Stimulated activated naive CD8-positive, alpha-beta T cell treated with anti-CD3 and anti-CD28 coated beads, Interleukin-15, amount 100 ng/mL, for 72 hours (primary cell): ENCODE measurements around the gene KIF12.
"Not testable (repeated sequence)": the region's sequence is repeated elsewhere in the genome, so short reads cannot be mapped to it uniquely, and the experiment has no call there.

Experiments used
- ATAC-seq: fragments of 150-1000 bp; cut with Tn5 transposase; 2 replicates; pipeline ENCODE4 v1.10.0; 2021; ENCODE audit warnings: mild to moderate bottlenecking, moderate library complexity
- DNase-seq, 2 donors: peaks; one replicate each; pipeline ENCODE4 v3.0.0; 2021 to 2022
- H3K27ac Mint-ChIP-seq, 2 donors: one replicate each; pipeline ENCODE4 v1.8.0; 2022; ENCODE audit warnings: mild to moderate bottlenecking in 2 of 2, mixed read lengths in 2 of 2, moderate library complexity in 2 of 2
- H3K27me3 Mint-ChIP-seq: one replicate; pipeline ENCODE4 v1.8.0; 2022; ENCODE audit warnings: mixed read lengths
- H3K4me1 Mint-ChIP-seq: one replicate; pipeline ENCODE4 v1.8.0; 2022; ENCODE audit warnings: mild to moderate bottlenecking, mixed read lengths
- H3K4me3 Mint-ChIP-seq, 2 donors: one replicate each; pipeline ENCODE4 v1.8.0; 2022; ENCODE audit warnings: mild to moderate bottlenecking in 2 of 2, mixed read lengths in 2 of 2, moderate library complexity in 1 of 2
- H3K9me3 Mint-ChIP-seq, 2 donors: one replicate each; pipeline ENCODE4 v1.8.0; 2022; ENCODE audit warnings: mixed read lengths in 2 of 2

Gene KIF12

DNA sequence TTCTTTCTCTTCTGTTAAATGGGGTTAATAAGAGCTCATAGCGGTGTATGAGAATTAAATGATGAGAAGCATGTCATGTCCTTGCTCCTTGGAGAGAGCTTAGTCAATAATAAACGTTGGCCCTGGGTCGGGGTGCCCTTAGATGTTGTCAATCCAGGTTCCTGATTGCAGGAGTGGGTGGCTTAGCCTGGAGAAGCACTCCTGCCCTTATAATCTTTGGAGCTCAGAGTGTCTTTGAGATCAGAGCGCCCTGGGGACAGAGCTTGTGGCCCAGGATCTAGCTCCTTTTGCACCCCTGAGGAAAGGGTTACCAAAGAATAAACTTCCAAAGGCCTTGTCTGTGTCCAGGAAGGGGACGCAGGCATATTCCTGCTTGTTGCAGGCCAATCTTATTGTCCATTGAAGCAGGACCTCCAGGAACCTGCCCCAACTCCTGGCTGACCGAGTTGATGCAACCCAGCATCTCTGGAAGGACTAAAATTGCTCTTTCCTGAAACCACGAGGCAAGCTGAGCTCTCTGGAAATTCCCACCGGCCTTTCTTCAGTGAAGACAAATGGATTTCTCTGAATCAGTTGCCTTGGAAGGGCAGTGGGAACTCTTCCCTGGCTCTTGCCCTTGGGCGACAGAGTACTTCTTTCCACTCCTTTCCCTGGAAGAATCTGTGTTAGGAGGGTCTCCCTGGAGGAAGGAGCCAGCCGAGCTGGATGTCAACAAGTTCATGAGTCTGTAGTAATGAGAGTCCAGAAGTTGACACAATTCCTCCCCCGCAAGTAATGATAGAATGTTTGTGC is 14.6 kb downstream of the KIF12 start:
- DNase-seq (no peak), ATAC-seq (no peak)
- Mint-ChIP-seq H3K27me3 (no peaks in the 10 kb centered on the region), H3K9me3 (no peaks in the 10 kb centered on the region), H3K4me3 (no peak overlapping the region), H3K4me1 (no peaks in the 10 kb centered on the region), H3K27ac (no peak overlapping the region)

DNA sequence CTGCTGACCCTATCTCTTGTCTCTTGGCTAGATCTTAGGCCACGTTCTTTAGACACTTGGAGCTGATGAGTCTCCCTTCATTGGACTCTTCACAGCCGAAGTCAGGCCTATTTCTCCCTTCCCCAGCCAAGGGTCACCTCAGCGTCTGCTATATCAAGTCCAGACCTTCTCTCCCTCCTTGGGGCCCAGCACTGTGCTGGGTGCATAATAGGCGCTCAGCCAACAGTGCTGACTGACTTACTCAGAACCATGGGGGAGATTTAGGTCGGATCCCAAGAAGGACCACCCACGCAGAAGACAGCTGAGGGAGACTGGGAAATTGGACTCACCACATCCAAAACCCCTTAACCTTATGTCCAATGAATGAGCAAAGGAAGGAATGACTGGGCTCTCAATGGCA is 15.4 kb downstream of the KIF12 start:
- no peak for DNase-seq
- no peaks in the 10 kb centered on the region for H3K4me1 Mint-ChIP-seq
- no peak overlapping the region for H3K4me3 Mint-ChIP-seq
- no peaks in the 10 kb centered on the region for H3K9me3 Mint-ChIP-seq
- no peak for ATAC-seq
- H3K27me3 Mint-ChIP-seq: no peaks in the 10 kb centered on the region
- H3K27ac Mint-ChIP-seq: no peak overlapping the region

DNA sequence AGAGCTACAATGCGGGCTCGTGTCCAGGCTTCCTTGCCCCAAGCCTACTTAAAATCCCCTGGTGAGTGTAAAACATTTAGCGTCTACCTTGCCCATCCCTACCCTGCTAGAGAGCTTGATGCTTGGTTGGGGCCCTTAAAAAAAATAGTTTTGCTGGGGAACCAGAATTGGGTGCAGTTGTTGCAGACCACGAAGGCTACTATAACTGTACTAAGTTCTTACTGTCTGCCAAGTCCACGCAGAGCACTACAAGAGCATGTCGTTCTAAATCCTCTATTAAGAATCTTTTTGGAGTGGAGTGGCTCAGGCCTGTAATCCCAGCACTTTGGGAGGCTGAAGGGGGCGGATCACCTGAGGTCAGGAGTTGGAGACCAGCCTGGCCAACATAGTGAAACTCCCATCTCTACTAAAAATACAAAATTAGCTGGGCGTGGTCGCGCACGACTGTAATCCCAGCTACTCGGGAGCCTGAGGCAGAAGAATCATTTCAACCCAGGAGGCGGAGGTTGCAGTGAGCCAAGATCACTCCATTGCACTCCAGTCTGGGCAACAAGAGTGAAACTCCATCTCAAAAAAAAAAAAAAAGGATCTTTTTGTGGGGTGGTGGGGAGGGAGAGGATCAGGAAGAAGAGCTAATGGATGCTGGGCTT is 16.2 kb downstream of the KIF12 start:
- H3K4me1 Mint-ChIP-seq, ATAC-seq, H3K4me3 Mint-ChIP-seq, H3K27me3 Mint-ChIP-seq, DNase-seq, H3K9me3 Mint-ChIP-seq, H3K27ac Mint-ChIP-seq: not testable (repeated sequence)

DNA sequence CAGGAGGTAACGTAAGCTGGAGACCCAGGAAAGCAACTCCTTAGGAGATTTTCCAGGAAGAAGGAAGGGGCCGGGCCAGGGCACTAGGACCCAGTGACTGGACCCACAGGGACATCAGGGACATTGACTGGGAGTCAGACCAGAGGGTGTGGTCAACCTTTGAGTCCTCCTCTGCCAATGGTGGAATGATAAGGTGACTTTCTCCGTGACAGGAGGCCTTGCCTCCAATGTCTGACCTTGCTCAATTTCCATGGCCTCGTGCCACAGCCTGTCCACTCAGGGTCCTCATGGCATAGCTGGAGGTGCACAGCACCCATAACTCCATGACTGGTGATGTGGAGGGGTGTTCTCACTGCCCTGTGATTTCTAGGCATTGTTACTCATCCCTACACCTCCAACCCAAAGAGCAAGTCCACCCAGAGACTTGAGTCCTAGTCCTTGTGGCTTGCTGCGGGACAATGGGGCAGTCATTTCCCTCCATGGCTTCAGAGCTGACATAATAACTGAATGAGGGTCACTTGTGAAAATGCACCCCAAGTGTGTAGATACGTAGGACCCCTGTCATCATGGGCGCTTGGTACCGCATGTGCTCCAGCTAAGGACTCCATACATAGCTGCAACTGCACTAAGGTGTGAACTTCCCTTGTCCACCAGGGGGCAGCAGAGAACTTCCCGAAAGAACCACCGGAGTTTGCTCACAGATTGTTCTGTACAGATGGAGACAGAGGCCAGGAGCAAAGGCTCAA is 16.9 kb downstream of the KIF12 start:
- no peak overlapping the region for H3K4me3 Mint-ChIP-seq
- peak; percentile 84 for ATAC-seq

DNA sequence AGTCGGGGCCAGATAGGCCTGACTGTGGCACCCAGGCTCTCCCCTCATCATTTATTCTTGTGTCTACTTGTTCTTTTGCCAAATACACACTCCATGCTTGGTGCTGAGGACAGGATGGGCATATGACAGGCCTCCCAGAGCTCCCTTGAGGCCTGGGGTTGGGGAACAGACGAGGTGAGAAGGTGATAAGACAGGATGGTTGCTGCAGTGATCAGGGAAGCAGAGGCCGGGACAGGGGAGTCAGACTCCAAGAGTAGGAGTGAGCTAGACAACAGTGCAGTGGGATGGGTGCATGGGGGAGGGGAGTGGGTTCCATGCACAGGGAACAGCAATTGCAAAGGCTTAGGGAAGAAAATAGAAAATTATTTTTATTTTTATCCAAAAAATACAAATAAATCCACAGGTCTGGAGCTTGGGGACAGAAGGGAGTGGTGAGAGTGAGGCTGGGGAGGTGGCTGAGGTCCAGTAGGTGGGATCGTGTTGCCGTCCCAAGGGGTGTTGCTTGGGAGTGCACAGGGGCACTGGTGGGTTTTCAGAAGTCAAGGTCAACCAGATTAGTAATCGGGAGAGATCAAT is 17.6 kb downstream of the KIF12 start:
- Mint-ChIP-seq H3K9me3 (no peaks in the 10 kb centered on the region), H3K4me1 (no peaks in the 10 kb centered on the region), H3K4me3 (no peak overlapping the region), H3K27ac (no peak overlapping the region), H3K27me3 (peaks cover 11% of the 10 kb centered on the region)
- DNase-seq (no peak), ATAC-seq (no peak)

More for the DNA sequence above, 16.9 kb downstream of the KIF12 start:
- Mint-ChIP-seq H3K27me3 (peaks cover 5% of the 10 kb centered on the region), H3K27ac (peak overlapping the region in 1 of 2 donors; percentile 10), H3K9me3 (no peaks in the 10 kb centered on the region), H3K4me1 (no peaks in the 10 kb centered on the region)
- peak; percentile 75 to 79 for DNase-seq

DNA sequence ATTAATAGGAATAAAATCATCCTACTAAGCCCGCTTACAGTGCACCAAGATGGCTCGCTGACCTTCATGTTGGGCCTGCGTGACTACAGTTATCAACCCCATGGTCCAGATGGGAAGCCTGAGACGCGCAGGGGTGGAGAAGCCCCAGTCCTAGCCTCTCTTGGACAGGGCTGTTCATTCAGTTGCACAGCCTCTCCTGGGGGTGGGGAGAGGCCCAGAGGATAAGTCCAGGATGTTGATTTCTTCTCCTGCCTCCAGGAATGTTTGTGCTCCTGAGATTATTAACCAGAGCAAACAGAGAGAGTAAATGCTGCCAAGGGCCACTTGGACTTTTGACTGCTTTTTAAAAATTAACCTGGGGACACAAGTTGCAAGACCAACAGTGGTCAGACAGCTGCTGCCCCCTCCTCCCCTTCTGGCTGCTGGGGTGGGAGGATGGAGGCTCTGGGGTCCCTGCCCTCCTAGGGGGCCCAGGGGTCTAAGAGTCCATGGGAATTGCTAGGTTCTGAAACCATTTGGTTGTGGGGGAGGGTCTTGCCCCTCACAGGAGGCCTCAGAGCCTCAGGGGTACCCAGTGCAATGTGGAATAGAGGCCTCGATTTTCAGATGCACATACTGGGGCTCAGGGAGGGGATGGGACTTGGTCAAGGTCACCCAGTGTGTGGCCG is 18.2 kb downstream of the KIF12 start:
- H3K4me1 Mint-ChIP-seq: no peaks in the 10 kb centered on the region
- H3K27me3 Mint-ChIP-seq: peaks cover 18% of the 10 kb centered on the region
- DNase-seq (no peak), ATAC-seq (no peak)
- H3K27ac Mint-ChIP-seq: peak overlapping the region in 1 of 2 donors; percentile 71
- no peaks in the 10 kb centered on the region for H3K9me3 Mint-ChIP-seq
- H3K4me3 Mint-ChIP-seq: no peak overlapping the region

DNA sequence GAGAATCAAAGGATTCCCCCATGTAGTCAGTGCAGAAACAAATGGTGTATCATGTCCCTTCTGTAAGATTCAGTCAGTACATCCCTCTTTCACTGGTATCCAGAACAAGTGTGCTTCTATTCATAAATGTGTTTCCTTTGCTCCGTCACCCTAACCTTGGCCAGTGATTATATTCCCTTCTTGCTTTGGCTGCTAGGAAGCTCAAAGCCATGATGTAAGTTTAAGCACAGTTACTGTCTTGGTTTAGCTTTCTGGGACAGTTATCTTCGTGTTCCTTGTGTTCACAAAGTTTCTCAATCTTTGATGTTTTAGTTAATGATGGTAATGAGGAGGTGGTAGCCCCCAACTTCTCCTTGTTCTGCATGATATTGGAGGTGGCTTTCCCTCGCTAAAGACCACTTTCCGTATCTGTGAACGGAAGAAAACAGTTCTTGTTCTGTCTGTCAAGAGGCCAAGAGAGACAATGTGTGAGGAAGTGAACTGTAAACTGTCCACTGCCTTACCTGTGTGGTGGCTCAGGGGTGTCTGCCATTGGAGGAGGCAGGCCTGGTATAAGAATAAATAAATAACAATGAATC is 18.8 kb downstream of the KIF12 start:
- DNase-seq (no peak), ATAC-seq (no peak)
- Mint-ChIP-seq H3K27ac (peak overlapping the region in 1 of 2 donors; percentile 42), H3K9me3 (no peaks in the 10 kb centered on the region), H3K4me1 (no peaks in the 10 kb centered on the region), H3K4me3 (no peak overlapping the region), H3K27me3 (peaks cover 24% of the 10 kb centered on the region)

DNA sequence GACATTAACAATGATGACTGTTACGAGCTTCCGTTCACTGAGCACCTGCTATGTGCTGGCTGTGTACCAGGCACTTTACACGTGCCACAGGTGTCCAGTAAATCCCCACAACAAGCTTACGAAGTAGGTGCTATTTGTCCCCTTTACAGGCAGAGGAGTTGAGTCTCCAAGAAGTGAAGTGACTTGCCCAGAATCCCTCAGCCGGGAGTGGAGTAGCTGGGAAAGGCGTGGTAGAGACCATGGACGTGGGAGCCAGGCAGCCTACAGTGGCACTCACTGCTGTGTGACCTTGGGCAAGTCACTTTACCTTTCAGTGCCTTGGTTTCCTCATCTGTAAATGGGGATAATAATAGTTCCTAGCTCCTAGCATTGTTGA is 20.3 kb downstream of the KIF12 start:
- DNase-seq: no peak

DNA sequence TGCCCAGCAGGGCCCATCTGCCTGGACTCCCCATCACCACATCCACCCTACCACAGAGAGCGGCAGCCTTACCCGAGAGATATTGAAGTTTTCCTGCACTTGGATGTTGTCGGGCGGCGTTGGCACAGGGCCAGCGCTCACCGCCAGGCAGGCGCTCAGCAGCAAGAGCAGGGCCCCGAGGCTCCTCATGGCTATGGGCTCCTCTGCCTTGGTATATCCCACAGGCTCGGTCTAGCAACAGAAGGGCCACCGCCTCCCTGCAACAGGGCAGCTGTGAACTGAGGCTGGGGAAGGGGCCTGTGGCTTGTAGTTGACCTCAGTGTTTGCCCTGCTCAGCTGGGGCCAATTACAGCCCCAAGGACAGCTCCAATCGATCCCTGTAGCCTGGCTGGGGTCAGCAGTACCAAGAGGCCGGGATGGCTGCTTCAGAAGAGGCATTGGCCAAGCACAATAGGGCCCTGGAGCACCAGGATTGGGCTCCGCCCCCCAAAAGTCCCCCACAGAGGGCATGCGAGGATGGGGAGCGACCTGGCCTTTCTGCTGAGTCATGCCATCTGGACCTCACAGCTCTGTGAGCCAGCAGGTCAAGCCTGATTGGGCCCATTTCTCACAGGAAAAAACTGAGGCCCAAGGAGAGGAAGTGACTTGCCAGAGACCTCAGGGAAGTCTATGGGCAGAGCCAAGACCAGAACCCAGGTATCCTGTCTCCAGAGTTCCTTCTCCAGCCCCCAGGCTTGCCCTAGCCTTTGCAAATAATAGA is 20.9 kb downstream of the KIF12 start, which contains the start of gene AMBP:
AMBP (minus strand) TSS at position 280 of the 760 bp plus-strand sequence; CDS start at position 189, 91 bp downstream.
- DNase-seq (no peak), ATAC-seq (no peak)
- peaks cover 26% of the 10 kb centered on the region for H3K27me3 Mint-ChIP-seq
- no peaks in the 10 kb centered on the region for H3K4me1 Mint-ChIP-seq
- H3K9me3 Mint-ChIP-seq: no peaks in the 10 kb centered on the region
- no peak within 1 kb of the TSS for H3K4me3 Mint-ChIP-seq
- H3K27ac Mint-ChIP-seq: no peak within 1 kb of the TSS

More for the DNA sequence above, 20.3 kb downstream of the KIF12 start:
- no peak for ATAC-seq
- Mint-ChIP-seq H3K4me1 (no peaks in the 10 kb centered on the region), H3K9me3 (no peaks in the 10 kb centered on the region), H3K4me3 (no peak overlapping the region), H3K27me3 (peaks cover 26% of the 10 kb centered on the region), H3K27ac (no peak overlapping the region)

DNA sequence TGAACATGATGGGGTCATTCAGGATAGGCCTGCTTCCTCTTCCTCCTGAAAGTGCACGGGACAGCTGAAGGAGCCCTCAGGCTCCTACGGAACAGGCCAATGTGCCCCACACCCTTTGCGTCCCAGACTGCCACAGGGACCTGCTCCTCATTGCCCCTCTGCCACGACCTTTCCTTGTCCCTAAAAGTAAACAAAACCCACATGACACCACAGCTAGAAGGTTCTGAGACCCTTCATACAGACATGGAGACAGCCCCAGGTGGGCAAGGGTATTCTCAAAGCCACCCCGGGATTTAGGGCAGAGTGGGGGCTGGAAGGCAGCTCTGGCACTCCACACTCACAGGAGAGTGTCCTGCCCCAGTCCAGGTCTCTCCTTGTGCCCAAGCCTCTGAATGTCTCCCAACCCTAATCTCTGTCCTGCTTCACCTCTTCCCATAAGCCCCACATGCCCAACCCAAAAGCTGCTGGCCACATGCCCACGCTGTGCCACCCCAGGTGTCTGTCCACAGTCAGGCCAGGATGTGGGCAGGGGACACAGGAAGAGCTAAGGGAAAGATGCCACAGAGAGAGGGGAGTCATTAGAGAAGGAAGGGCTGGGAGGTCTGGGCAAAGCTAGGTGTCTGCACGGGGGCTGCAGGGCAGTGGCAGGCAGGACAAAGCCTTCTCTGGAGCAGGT is 21.8 kb downstream of the KIF12 start:
- H3K27ac Mint-ChIP-seq: no peak overlapping the region
- no peak for DNase-seq
- no peaks in the 10 kb centered on the region for H3K9me3 Mint-ChIP-seq
- H3K4me1 Mint-ChIP-seq: no peaks in the 10 kb centered on the region
- no peak for ATAC-seq
- no peak overlapping the region for H3K4me3 Mint-ChIP-seq
- H3K27me3 Mint-ChIP-seq: peaks cover 26% of the 10 kb centered on the region

DNA sequence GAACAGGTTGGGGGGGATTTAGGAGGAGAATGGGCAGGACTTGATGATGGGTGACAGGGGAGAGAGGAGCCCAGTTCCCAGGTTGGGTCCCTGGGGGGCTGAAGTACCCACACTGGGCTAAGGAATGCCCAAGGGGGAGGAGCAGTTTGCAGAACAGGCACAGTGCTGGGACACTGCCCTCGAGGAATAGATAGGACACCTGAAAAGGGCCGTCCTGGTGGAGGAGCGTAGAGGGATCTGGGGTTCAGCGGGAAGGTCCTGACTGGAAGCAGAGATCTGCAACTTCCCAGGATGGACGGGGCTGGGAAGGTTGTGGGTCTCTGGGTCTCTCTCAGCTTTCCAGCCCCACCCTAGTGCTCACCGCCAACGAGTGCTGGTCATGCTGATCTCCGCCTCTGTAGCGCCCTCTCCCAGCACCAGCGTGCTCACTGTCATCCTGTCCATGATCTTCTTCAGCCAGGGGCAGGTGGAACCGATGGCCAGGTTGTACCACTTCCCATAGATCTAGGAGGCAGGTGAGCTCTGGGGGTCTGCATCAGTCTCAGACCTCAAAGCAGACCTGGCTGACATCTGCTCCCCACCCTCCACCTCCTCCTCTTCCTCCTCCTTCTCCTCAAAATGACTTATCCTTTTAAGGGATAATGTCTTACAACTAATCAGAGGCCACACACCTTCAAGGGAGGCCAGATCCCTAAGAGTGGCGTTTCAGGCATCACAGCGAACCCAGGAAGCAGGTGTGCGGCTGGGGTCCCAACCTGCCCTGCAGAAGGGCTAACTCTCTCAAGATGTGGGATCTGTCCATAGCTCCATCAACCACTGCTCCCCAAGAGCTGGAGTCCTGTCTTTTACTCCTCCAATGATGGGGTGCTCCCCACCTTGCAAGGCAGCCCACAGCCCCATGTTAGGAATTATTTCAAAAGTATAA is 22.6 kb downstream of the KIF12 start:
- H3K4me1 Mint-ChIP-seq: no peaks in the 10 kb centered on the region
- no peak overlapping the region for H3K27ac Mint-ChIP-seq
- H3K9me3 Mint-ChIP-seq: no peaks in the 10 kb centered on the region
- ATAC-seq (no peak), DNase-seq (no peak)
- H3K4me3 Mint-ChIP-seq: no peak overlapping the region
- H3K27me3 Mint-ChIP-seq: peaks cover 26% of the 10 kb centered on the region

DNA sequence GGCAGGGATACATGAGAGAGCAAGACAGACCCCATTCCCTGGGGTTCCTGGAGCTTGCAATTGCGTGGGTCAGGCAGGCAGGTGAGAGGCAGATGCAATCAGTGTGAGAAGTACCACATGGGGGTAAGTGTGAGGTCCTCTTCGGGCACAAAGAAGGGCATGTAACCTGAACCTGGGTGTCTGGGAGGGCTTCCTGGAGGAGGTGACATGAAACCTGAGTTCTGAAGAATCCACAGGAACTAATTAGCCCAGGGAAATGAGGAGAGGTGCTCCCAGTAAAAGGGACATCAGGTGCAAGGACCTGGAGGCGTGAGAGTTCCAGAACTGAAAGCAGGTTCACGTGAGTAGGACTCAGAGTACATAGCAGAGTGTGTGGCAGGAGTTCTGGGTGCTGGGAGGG is 23.5 kb downstream of the KIF12 start:
- no peaks in the 10 kb centered on the region for H3K9me3 Mint-ChIP-seq
- no peaks in the 10 kb centered on the region for H3K4me1 Mint-ChIP-seq
- H3K27ac Mint-ChIP-seq: no peak overlapping the region
- H3K27me3 Mint-ChIP-seq: peaks cover 26% of the 10 kb centered on the region
- ATAC-seq (no peak), DNase-seq (no peak)
- no peak overlapping the region for H3K4me3 Mint-ChIP-seq
